HG03342 (cell line): ENCODE measurements around the gene HOXA2.

Experiments used
- ATAC-seq: cut with Tn5 transposase; IDR thresholded peaks from one replicate; pipeline ENCODE4 v1.9.1; 2021; ENCODE audit warnings: mild to moderate bottlenecking, moderate library complexity; ENCODE audit not compliant: unreplicated experiment

Gene HOXA2

GRCh38 chr7:27126596-27127327, 24.3 kb upstream of the HOXA2 start:
- ATAC-seq: no peak

GRCh38 chr7:27125986-27126394, 23.5 kb upstream of the HOXA2 start:
- ATAC-seq: no peak

- no peak for ATAC-seq
Observed at GRCh38 chr7:27124902-27125689, 22.6 kb upstream of the HOXA2 start.

DNA sequence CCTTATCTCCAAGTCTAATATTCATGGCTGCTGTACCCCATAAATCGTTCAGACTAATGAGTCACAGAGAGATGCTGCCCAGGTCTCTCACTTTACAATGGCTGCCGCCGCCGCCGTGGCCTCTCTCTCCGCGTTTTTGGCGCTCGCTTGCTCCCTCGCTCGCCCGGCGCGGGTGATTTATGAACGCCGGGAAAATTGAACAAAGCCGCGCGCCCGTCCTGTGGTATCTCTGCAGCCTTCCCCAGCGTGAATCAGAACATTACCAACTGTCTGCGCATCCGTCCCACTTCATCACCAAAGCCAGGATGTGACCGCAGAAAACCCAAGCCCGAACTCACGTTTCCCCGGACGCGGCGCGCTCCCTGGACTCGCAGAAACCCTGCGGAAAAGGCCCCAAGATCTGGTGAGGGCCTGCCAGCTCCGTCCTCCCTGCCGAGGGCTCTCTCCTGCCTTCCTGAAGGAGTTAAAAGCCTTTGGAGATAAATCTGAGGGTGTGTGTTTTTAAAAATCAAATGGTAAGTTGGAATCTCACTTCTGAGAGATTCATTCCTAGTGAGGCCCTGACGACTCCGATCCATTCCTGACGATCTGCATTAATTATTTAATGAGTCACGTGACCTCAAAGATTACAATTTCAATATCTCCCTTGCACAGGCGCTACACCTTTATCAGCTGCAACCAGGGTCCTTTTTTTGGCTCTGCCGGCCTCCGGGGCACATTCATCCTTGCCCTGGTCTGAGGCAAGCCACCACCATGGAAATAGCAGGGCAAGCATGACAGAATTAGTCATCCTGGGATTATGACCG, 21.8 kb upstream of the HOXA2 start:
- no peak for ATAC-seq

GRCh38 chr7:27123477-27124053, 21.1 kb upstream of the HOXA2 start:
- ATAC-seq: no peak

- ATAC-seq: no peak
Observed at GRCh38 chr7:27123007-27123476, 20.6 kb upstream of the HOXA2 start.

GRCh38 chr7:27122077-27122910, 19.8 kb upstream of the HOXA2 start:
- ATAC-seq: no peak

- ATAC-seq: no peak
Observed at GRCh38 chr7:27121684-27122076, 19.2 kb upstream of the HOXA2 start.

GRCh38 chr7:27119412-27119911, 17.0 kb upstream of the HOXA2 start:
- no peak for ATAC-seq

DNA sequence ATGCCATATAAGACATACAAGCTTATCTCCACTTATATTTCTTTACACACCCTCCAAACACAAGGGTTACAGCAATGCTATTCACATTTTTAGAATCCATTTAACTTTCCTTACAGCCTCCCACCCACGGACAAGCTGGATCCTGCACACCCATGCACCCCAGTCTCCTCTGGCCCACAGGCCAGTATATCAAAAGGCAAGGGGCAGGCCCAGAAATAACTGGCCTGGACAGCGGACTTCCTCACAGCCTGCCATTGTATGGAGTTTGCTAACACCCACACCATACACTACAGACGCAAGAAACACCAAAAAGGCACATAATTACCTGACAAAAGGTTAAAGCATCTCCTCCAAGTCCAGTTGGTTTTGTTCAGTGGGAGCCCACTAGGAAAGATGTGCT, 16.1 kb upstream of the HOXA2 start:
- ATAC-seq: no peak

- ATAC-seq: no peak
Observed at GRCh38 chr7:27117887-27118491, 15.5 kb upstream of the HOXA2 start.

DNA sequence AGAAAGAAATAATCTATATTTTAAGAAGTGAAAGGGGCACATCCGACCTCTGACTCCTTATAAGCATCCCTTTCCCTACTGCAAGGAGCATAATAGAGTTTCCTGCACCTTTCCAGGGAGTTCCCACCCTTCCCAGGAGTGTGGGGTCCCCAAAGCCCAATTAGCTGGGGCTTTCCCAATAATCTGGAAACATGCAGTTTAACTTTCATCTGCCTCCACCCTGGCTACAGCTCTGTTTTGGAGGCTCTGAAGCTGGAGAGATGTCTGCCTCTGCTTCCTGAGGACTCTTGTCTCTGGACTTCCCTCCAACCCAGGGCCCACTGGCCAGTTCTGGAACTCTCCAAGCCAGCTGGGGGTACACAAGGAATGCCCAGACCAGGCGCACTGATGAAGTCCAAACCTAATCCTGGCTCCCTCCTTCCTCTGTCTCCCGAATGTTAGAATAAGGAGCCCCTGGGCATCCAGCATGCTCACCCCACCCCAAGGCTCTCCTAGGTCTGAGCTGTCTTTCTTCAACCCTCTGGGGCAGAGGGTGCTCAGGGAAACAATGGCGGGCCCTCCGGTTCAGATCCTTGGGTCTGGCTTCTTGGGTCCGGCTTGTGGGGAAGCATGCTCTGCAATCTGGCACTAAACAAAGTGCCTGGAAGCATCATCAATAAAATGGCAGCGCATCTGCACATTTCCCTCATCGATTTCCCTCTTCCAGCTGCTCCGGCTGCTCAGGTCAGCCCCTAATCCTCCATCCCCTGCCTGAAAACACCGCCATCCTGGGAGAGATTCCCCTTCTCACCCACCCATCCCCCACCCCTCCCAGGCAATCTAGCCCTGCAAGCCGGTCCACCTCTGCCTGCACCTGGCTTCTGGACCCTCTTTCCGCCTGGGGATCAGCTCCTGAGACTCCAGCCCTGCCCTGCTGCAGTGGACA, 14.7 kb upstream of the HOXA2 start:
- no peak for ATAC-seq

- no peak for ATAC-seq
Observed at GRCh38 chr7:27116031-27116961, 13.8 kb upstream of the HOXA2 start.

- ATAC-seq: no peak
Observed at GRCh38 chr7:27115221-27116026, 12.9 kb upstream of the HOXA2 start.

DNA sequence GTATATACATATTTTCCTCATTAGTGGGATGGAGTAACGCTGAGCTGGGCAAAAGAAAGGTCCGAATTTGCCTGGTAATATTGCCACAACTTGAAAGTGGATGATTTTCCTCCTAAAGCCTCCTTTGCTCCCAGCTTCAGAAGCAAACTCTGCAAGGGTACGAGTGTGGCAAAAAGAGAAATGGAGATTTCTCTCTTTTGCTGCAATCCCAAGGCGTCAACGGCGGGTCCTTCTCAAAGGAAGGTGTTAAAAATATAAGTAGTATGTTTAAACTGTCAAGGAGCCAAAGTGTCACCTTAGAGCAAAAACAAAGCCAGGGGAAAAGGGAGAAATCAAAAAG, 12.4 kb upstream of the HOXA2 start:
- no peak for ATAC-seq

DNA sequence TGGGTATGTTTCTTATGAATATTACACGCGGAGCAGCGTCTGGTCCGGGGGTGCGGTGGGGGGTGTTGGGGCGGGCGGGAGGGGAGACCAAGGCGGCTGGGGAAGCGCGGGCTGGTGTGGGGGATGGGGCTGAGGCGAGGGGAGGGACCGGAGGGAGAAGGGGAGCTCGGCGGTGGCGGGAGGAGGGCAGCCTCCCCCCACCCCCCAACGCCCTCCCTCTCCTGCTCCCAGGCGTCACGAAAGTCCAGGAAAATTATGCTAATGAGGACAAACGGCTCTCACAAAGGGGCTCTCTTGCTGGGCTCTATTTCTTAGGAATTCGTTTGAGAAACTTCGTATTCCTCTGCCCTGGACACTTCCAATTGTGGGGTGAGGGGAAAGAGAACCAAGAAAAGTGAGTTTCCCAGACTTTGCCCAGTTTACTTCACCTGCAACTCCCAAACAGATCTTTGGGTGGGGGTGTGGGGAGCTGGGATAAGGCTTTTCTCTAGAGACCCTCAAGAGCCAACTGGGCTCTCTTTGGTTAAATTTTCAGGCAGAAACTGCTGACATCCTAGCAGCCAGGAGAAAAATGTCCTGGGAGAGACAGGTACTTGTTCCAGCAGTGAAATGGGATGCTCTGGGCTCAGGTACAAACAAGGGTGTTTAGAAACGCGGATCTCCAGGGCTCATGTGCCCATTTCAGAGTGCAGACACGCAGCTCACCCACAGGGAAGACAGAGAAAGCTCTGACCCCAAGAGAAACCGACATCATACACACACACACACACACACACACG, 11.7 kb upstream of the HOXA2 start:
- no peak for ATAC-seq
